ENCODE measurements around the gene OR11A1. TPM values are rescaled to one million over a fixed set of nuclear protein-coding genes. Genes with fewer than 3 reads are reported as not detected.

Gene OR11A1
- total RNA-seq, 1 donor from 2014 or later, result not detected

- Mint-ChIP-seq H3K4me3 (ENCODE audit: unreplicated experiment) (no peak overlapping the region), H3K27me3 (ENCODE audit: low read depth, unreplicated experiment) (peaks cover 3% of the 10 kb centered on the region), H3K27ac (ENCODE audit: unreplicated experiment) (no peak overlapping the region), H3K9me3 (ENCODE audit: unreplicated experiment) (no peaks in the 10 kb centered on the region), H3K36me3 (ENCODE audit: low read depth, unreplicated experiment) (peaks cover 1% of the 10 kb centered on the region), H3K4me1 (ENCODE audit: low read depth, unreplicated experiment) (peaks cover 12% of the 10 kb centered on the region)
- Histone ChIP-seq H3K4me3 (ENCODE audit: insufficient read depth, low read depth, low read length) (no peak overlapping the region), H3K27ac (ENCODE audit: low read depth, low read length) (no peak overlapping the region), H3K79me2 (ENCODE audit: insufficient read depth, low read length) (no peaks in the 10 kb centered on the region), H4K20me1 (ENCODE audit: insufficient read depth, low read length) (no peaks in the 10 kb centered on the region), H3K4me1 (ENCODE audit: insufficient read depth, low read length) (peaks cover under 1% of the 10 kb centered on the region), H3K4me2 (ENCODE audit: low read length) (no peak overlapping the region), H3K9me3 (ENCODE audit: insufficient read depth, low read depth, low read length) (no peaks in the 10 kb centered on the region), H3K36me3 (ENCODE audit: insufficient read depth, low read length) (no peaks in the 10 kb centered on the region), H3K9ac (ENCODE audit: low read length) (no peak overlapping the region), H2AFZ (ENCODE audit: low read depth, low read length) (no peak overlapping the region), H3K27me3 (ENCODE audit: insufficient read depth, low read length) (no peaks in the 10 kb centered on the region)
- no peak for DNase-seq (ENCODE audit: low read depth)
- no peak for FAIRE-seq
- TF ChIP-seq EZH2 (IDR thresholded peaks at IDR 0.05; ENCODE audit: insufficient read depth, low read length) (no peak), CTCF (IDR thresholded peaks at IDR 0.05; ENCODE audit: insufficient read depth, low read depth, low read length) (no peak)
These were observed 40.1 kb upstream of the OR11A1 start for GRCh38 chr6:29496961-29497360.

GRCh38 chr6:29495571-29495970, 38.7 kb upstream of the OR11A1 start:
- Histone ChIP-seq H3K9ac (ENCODE audit: low read length) (no peak overlapping the region), H3K4me3 (ENCODE audit: insufficient read depth, low read depth, low read length) (no peak overlapping the region), H4K20me1 (ENCODE audit: insufficient read depth, low read length) (no peaks in the 10 kb centered on the region), H3K4me2 (ENCODE audit: low read length) (no peak overlapping the region), H2AFZ (ENCODE audit: low read depth, low read length) (no peak overlapping the region), H3K27ac (ENCODE audit: low read depth, low read length) (no peak overlapping the region), H3K79me2 (ENCODE audit: insufficient read depth, low read length) (no peaks in the 10 kb centered on the region), H3K27me3 (ENCODE audit: insufficient read depth, low read length) (no peaks in the 10 kb centered on the region), H3K36me3 (ENCODE audit: insufficient read depth, low read length) (no peaks in the 10 kb centered on the region), H3K9me3 (ENCODE audit: insufficient read depth, low read depth, low read length) (no peaks in the 10 kb centered on the region), H3K4me1 (ENCODE audit: insufficient read depth, low read length) (no peaks in the 10 kb centered on the region)
- Mint-ChIP-seq H3K4me3 (ENCODE audit: unreplicated experiment) (no peak overlapping the region), H3K27ac (ENCODE audit: unreplicated experiment) (no peak overlapping the region), H3K4me1 (ENCODE audit: low read depth, unreplicated experiment) (peaks cover 14% of the 10 kb centered on the region), H3K36me3 (ENCODE audit: low read depth, unreplicated experiment) (peaks cover 1% of the 10 kb centered on the region), H3K9me3 (ENCODE audit: unreplicated experiment) (peaks cover 5% of the 10 kb centered on the region), H3K27me3 (ENCODE audit: low read depth, unreplicated experiment) (peaks cover 3% of the 10 kb centered on the region)
- FAIRE-seq (no peak), DNase-seq (ENCODE audit: low read depth) (no peak)
- TF ChIP-seq EZH2 (IDR thresholded peaks at IDR 0.05; ENCODE audit: insufficient read depth, low read length) (no peak), CTCF (IDR thresholded peaks at IDR 0.05; ENCODE audit: insufficient read depth, low read depth, low read length) (no peak)

- H3K4me2 ChIP-seq (ENCODE audit: low read length), result no peak overlapping the region
- H3K4me1 ChIP-seq (ENCODE audit: insufficient read depth, low read length), result no peaks in the 10 kb centered on the region
- FAIRE-seq (no peak), DNase-seq (ENCODE audit: low read depth) (no peak)
- no peak overlapping the region for H3K4me3 Mint-ChIP-seq (ENCODE audit: unreplicated experiment)
- H3K9ac ChIP-seq (ENCODE audit: low read length), result no peak overlapping the region
- H2AFZ ChIP-seq (ENCODE audit: low read depth, low read length), result no peak overlapping the region
- H3K79me2 ChIP-seq (ENCODE audit: insufficient read depth, low read length), result no peaks in the 10 kb centered on the region
- no peaks in the 10 kb centered on the region for H4K20me1 ChIP-seq (ENCODE audit: insufficient read depth, low read length)
- H3K4me3 ChIP-seq (ENCODE audit: insufficient read depth, low read depth, low read length), result no peak overlapping the region
- H3K4me1 Mint-ChIP-seq (ENCODE audit: low read depth, unreplicated experiment), result peaks cover 14% of the 10 kb centered on the region
- peaks cover 1% of the 10 kb centered on the region for H3K36me3 Mint-ChIP-seq (ENCODE audit: low read depth, unreplicated experiment)
- peaks cover 2% of the 10 kb centered on the region for H3K9me3 ChIP-seq (ENCODE audit: insufficient read depth, low read depth, low read length)
- H3K9me3 Mint-ChIP-seq (ENCODE audit: unreplicated experiment), result peaks cover 5% of the 10 kb centered on the region
- no peaks in the 10 kb centered on the region for H3K27me3 ChIP-seq (ENCODE audit: insufficient read depth, low read length)
- no peaks in the 10 kb centered on the region for H3K36me3 ChIP-seq (ENCODE audit: insufficient read depth, low read length)
- TF ChIP-seq CTCF (IDR thresholded peaks at IDR 0.05; ENCODE audit: insufficient read depth, low read depth, low read length) (no peak), EZH2 (IDR thresholded peaks at IDR 0.05; ENCODE audit: insufficient read depth, low read length) (no peak)
- H3K27me3 Mint-ChIP-seq (ENCODE audit: low read depth, unreplicated experiment), result peaks cover 3% of the 10 kb centered on the region
- no peak overlapping the region for H3K27ac ChIP-seq (ENCODE audit: low read depth, low read length)
- no peak overlapping the region for H3K27ac Mint-ChIP-seq (ENCODE audit: unreplicated experiment)
These were observed 37.3 kb upstream of the OR11A1 start for GRCh38 chr6:29494131-29494530.

Data from astrocyte (in vitro differentiated cells and primary cell).